H1 (cell line): ENCODE results near the gene HBD. TPM values are rescaled to one million over a fixed set of nuclear protein-coding genes. Genes with fewer than 3 reads are reported as not detected.

Experiments
- CTCF ChIA-PET: fragments of 300-600 bp; sonication (Branson Sonifier 250); formaldehyde crosslinking; loops from one replicate; lab custom pipeline; 2021; ENCODE audit not compliant: partially characterized antibody; lab: Charles Lee
- POLR2A ChIA-PET: fragments of 300-600 bp; sonication (Branson Sonifier 250); formaldehyde crosslinking; loops from one replicate; lab custom pipeline; 2021; ENCODE audit warnings: inconsistent platforms; ENCODE audit not compliant: partially characterized antibody; lab: Charles Lee
- DNase-seq, 2 experiments: peaks; one replicate each; pipeline versions ENCODE4 v3.0.0 to v3.0.0-alpha.2; 2010 to 2022; ENCODE audit warnings: low spot score in 2 of 2, low read depth in 1 of 2, mixed read lengths in 1 of 2
- FAIRE-seq: peaks from 2 replicates; lab custom pipeline; 2011; peaks lifted over from hg19 to GRCh38; lab: Jason Lieb, UNC
- H2AFZ ChIP-seq: 2 replicates; pipeline ENCODE4 v1.8.1; 2012; ENCODE audit warnings: low read length, inconsistent platforms
- H2AK5ac ChIP-seq: 2 replicates; pipeline ENCODE4 v1.6.1; 2013; ENCODE audit warnings: low read depth, low read length
- H2BK120ac ChIP-seq: replicated peaks from 2 replicates; pipeline ENCODE3; 2013; ENCODE audit warnings: low read depth, low read length, inconsistent platforms
- H2BK12ac ChIP-seq: 2 replicates; pipeline ENCODE4 v1.6.1; 2013; ENCODE audit warnings: low read depth, low read length
- H2BK15ac ChIP-seq: 2 replicates; pipeline ENCODE4 v1.6.1; 2013; ENCODE audit warnings: low read length
- H2BK20ac ChIP-seq: 2 replicates; pipeline ENCODE4 v1.6.1; 2013; ENCODE audit warnings: low read length
- H2BK5ac ChIP-seq: 2 replicates; pipeline ENCODE4 v1.6.1; 2013; ENCODE audit warnings: low read depth, low read length
- H3K14ac ChIP-seq: 2 replicates; pipeline ENCODE4 v1.6.1; 2013; ENCODE audit warnings: inconsistent platforms; ENCODE audit not compliant: insufficient read length
- H3K18ac ChIP-seq: 2 replicates; pipeline ENCODE4 v1.6.1; 2013; ENCODE audit warnings: low read length; ENCODE audit errors: extremely low read depth
- H3K23ac ChIP-seq: 2 replicates; pipeline ENCODE4 v1.6.1; 2013; ENCODE audit warnings: inconsistent platforms; ENCODE audit not compliant: insufficient read length
- H3K23me2 ChIP-seq: 2 replicates; pipeline ENCODE4 v1.6.1; 2013; ENCODE audit warnings: low read depth, low read length
- H3K27ac ChIP-seq: 2 replicates; pipeline ENCODE4 v1.6.1; 2011; ENCODE audit warnings: low read depth, low read length, inconsistent platforms
- H3K27me3 ChIP-seq, 4 experiments: replicated peaks in 1 of 4; 1 replicate in 1 of 4; 2 replicates in 3 of 4; pipeline versions ENCODE4 v1.6.1 to v1.8.1; 2011 to 2013; ENCODE audit warnings: low read length in 3 of 4, mild to moderate bottlenecking in 3 of 4, inconsistent platforms in 2 of 4, mixed read lengths in 2 of 4, moderate library complexity in 1 of 4; ENCODE audit not compliant: control insufficient read depth in 3 of 4, insufficient read depth in 3 of 4; ENCODE audit errors: extremely low read depth in 1 of 4
- H3K36me3 ChIP-seq, 4 experiments: 2 replicates each; pipeline versions ENCODE4 v1.6.1 to v1.8.1; 2011 to 2013; ENCODE audit warnings: mild to moderate bottlenecking in 4 of 4, low read length in 3 of 4, moderate library complexity in 2 of 4, control low read depth in 1 of 4, inconsistent platforms in 1 of 4; ENCODE audit not compliant: insufficient read depth in 4 of 4, control insufficient read depth in 2 of 4
- H3K4ac ChIP-seq: replicated peaks from 2 replicates; pipeline ENCODE3; 2013; ENCODE audit warnings: low read length, low read depth, mixed read lengths, inconsistent platforms; ENCODE audit not compliant: insufficient read length
- H3K4me1 ChIP-seq, 4 experiments: replicated peaks in 1 of 4; 1 replicate in 1 of 4; 2 replicates in 3 of 4; pipeline versions ENCODE4 v1.6.1 to v1.8.1; 2011 to 2013; ENCODE audit warnings: low read length in 3 of 4, inconsistent platforms in 2 of 4, mixed read lengths in 1 of 4; ENCODE audit not compliant: insufficient read depth in 4 of 4, control insufficient read depth in 3 of 4
- H3K4me2 ChIP-seq, 2 experiments: 2 replicates each; pipeline versions ENCODE4 v1.6.1 to v1.8.1; 2011 to 2013; ENCODE audit warnings: low read depth in 2 of 2, low read length in 2 of 2, control low read depth in 1 of 2, inconsistent platforms in 1 of 2, mild to moderate bottlenecking in 1 of 2; ENCODE audit not compliant: insufficient read depth in 1 of 2
- H3K4me3 ChIP-seq, 4 experiments: fragments of 200-600, 300-600 bp in 1 of 4; sonication (generic), shearing (Covaris generic), sonication (Bioruptor Twin) in 1 of 4; 2 replicates each; pipeline versions ENCODE4 v1.5.1 to v1.8.1; 2011 to 2016; ENCODE audit warnings: low read length in 4 of 4, low read depth in 3 of 4, control low read depth in 2 of 4, inconsistent platforms in 2 of 4, mild to moderate bottlenecking in 2 of 4, mixed read lengths in 1 of 4, moderate library complexity in 1 of 4; ENCODE audit not compliant: insufficient read depth in 2 of 4; ENCODE audit errors: extremely low read depth in 1 of 4
- H3K56ac ChIP-seq: replicated peaks from 2 replicates; pipeline ENCODE3; 2013; ENCODE audit warnings: low read depth, mild to moderate bottlenecking, mixed read lengths, low read length, inconsistent platforms; ENCODE audit not compliant: insufficient read length
- H3K79me1 ChIP-seq: 2 replicates; pipeline ENCODE4 v1.6.1; 2013; ENCODE audit warnings: low read depth, low read length, control low read depth
- H3K79me2 ChIP-seq, 2 experiments: 2 replicates each; pipeline versions ENCODE4 v1.6.1 to v1.8.1; 2012 to 2013; ENCODE audit warnings: low read length in 2 of 2, mild to moderate bottlenecking in 2 of 2, inconsistent platforms in 1 of 2; ENCODE audit not compliant: insufficient read depth in 2 of 2, control insufficient read depth in 1 of 2
- H3K9ac ChIP-seq, 4 experiments: replicated peaks in 1 of 4; 1 replicate in 1 of 4; 2 replicates in 3 of 4; pipeline versions ENCODE4 v1.6.1 to v1.8.1; 2011 to 2013; ENCODE audit warnings: low read depth in 3 of 4, low read length in 3 of 4, control low read depth in 2 of 4, mild to moderate bottlenecking in 2 of 4, moderate library complexity in 2 of 4, inconsistent platforms in 1 of 4; ENCODE audit errors: extremely low read depth in 1 of 4
- H3K9me3 ChIP-seq, 2 experiments: 2 replicates each; pipeline versions ENCODE4 v1.6.1 to v1.8.1; 2012 to 2013; ENCODE audit warnings: mild to moderate bottlenecking in 2 of 2, moderate library complexity in 2 of 2, control low read depth in 1 of 2, inconsistent platforms in 1 of 2, low read depth in 1 of 2, low read length in 1 of 2, mixed read lengths in 1 of 2; ENCODE audit not compliant: insufficient read depth in 2 of 2
- H4K20me1 ChIP-seq, 2 experiments: replicated peaks in 1 of 2; 2 replicates each; pipeline versions ENCODE3 to v1.8.1; 2011 to 2013; ENCODE audit warnings: inconsistent platforms in 2 of 2, low read length in 2 of 2, mild to moderate bottlenecking in 1 of 2; ENCODE audit not compliant: insufficient read depth in 2 of 2, control insufficient read depth in 1 of 2
- H4K5ac ChIP-seq: 2 replicates; pipeline ENCODE4 v1.6.1; 2013; ENCODE audit warnings: low read length, low read depth, mixed read lengths, inconsistent platforms; ENCODE audit not compliant: insufficient read length
- H4K8ac ChIP-seq: 2 replicates; pipeline ENCODE4 v1.8.0; 2013; ENCODE audit warnings: mild to moderate bottlenecking, moderate library complexity, low read length, inconsistent platforms; ENCODE audit not compliant: insufficient read depth; ENCODE audit errors: extremely low read depth
- H4K91ac ChIP-seq: replicated peaks from 2 replicates; pipeline ENCODE3; 2013; ENCODE audit warnings: low read length, mixed read lengths, inconsistent platforms; ENCODE audit not compliant: insufficient read length
- CBX8 ChIP-seq: fragments of 300-800, 300-1000 bp; sonication (generic); IDR thresholded peaks from 2 replicates; pipeline ENCODE4 v1.7.1; 2016; ENCODE audit warnings: low read depth, low read length, borderline replicate concordance
- CHD1 ChIP-seq: IDR thresholded peaks from 2 replicates; pipeline ENCODE4 v1.6.1; 2012; ENCODE audit warnings: low read depth, low read length, improper control_type of control experiment
- CHD2 ChIP-seq: IDR thresholded peaks from 2 replicates; pipeline ENCODE4 v1.6.1; 2012; ENCODE audit warnings: low read length, improper control_type of control experiment
- EGR1 ChIP-seq: IDR thresholded peaks from 2 replicates; pipeline ENCODE4 v1.6.1; 2011; ENCODE audit warnings: low read depth, low read length, borderline replicate concordance
- GTF2F1 ChIP-seq: IDR thresholded peaks from 2 replicates; pipeline ENCODE4 v1.6.1; 2012; ENCODE audit warnings: low read depth, low read length, improper control_type of control experiment, borderline replicate concordance
- HDAC6 ChIP-seq: IDR thresholded peaks from one replicate; pipeline ENCODE4 v1.7.1; 2012; ENCODE audit warnings: low read depth, mild to moderate bottlenecking, inconsistent platforms, low read length, moderate library complexity
- SP1 ChIP-seq: IDR thresholded peaks from 2 replicates; pipeline ENCODE4 v1.6.1; 2011; ENCODE audit warnings: low read depth, low read length
- SP4 ChIP-seq: IDR thresholded peaks from 2 replicates; pipeline ENCODE4 v1.6.1; 2012; ENCODE audit warnings: low read length, inconsistent platforms
- TAF1 ChIP-seq: IDR thresholded peaks from 2 replicates; pipeline ENCODE4 v1.6.1; 2011; ENCODE audit warnings: mild to moderate bottlenecking, low read depth, low read length
- TAF7 ChIP-seq: optimal IDR thresholded peaks from 2 replicates; pipeline ENCODE3; 2011; ENCODE audit warnings: low read depth, mild to moderate bottlenecking, inconsistent platforms, low read length, moderate library complexity, borderline replicate concordance
- TBP ChIP-seq: IDR thresholded peaks from 2 replicates; pipeline ENCODE4 v1.6.1; 2011; ENCODE audit warnings: low read depth, low read length, improper control_type of control experiment
- TCF12 ChIP-seq: IDR thresholded peaks from 2 replicates; pipeline ENCODE4 v1.6.1; 2011; ENCODE audit warnings: low read depth, mild to moderate bottlenecking, low read length
- TEAD4 ChIP-seq: IDR thresholded peaks from 2 replicates; pipeline ENCODE4 v1.6.1; 2012; ENCODE audit warnings: low read depth, low read length, inconsistent platforms, mixed read lengths
- WGBS, 2 experiments: shearing (Covaris generic) in 1 of 2; methylation state at CpG; one replicate each; pipeline versions ENCODE4 v1.1.6 to v1.1.7; 2013 to 2015; ENCODE audit warnings: low lambda C conversion rate in 2 of 2, mixed read lengths in 2 of 2, inconsistent platforms in 1 of 2, low coverage in 1 of 2, missing lambda C conversion rate in 1 of 2; ENCODE audit not compliant: insufficient replicate concordance in 2 of 2, insufficient coverage in 1 of 2, insufficient read length in 1 of 2; ENCODE audit errors: extremely low coverage in 1 of 2, missing lambda C conversion rate in 1 of 2; 5-methylcytosine and 5-hydroxymethylcytosine counted together
- polyA plus RNA-seq, 7 experiments: library from polyadenylated mRNA; depleted of rRNA in 3 of 7; stranded (reverse) in 5 of 7; unstranded in 2 of 7; fragments of >200 nt in 5 of 7; fragments of 200-250 nt in 2 of 7; gene quantifications; 1 replicate in 5 of 7; 2 replicates in 1 of 7; 4 replicates in 1 of 7; pipeline versions ENCODE4 v1.2.1 to v1.2.3, GENCODE V29; 2011 to 2013; ENCODE audit warnings: missing spikeins in 2 of 7, mixed read lengths in 2 of 7
- total RNA-seq: library from RNA; stranded (reverse); fragmentation: NEBNext Ultra II Directional; extraction: Animal tissue kit (Norgen Biotek cat#: 25700); gene quantifications from 2 replicates; pipeline ENCODE4 v1.2.1, GENCODE V29; 2021

Gene HBD
- total and polyA plus RNA-seq, 2 of the 8 experiments (the other 6 are each of a cell fraction or from before 2014, with no cell fraction given) = not detected

DNA sequence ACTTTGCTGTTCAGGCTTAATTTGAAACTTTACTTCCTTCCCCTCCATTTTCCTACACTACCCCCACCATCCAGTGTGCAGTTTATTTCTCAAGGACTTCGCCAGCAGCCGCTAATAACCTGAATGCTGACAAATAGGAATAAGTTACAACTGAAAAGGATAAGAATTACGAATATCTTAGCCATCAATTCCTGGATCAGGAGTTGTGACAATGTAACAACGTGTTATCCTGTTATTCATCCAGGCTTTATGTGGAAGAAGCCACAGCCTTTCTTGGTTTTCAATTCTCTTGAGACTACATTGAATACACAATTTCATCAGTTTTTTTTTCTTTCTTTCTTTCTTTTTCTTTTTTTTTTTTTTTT, 9.5 kb upstream of the HBD start:
- CTCF ChIA-PET = no interaction called here
- H2BK20ac ChIP-seq = no peak overlapping the region
- no peak overlapping the region for H2BK15ac ChIP-seq
- no peak overlapping the region for H2BK5ac ChIP-seq
- no peak overlapping the region for H4K8ac ChIP-seq
- DNase-seq (no peak), FAIRE-seq (no peak)
- no peaks in the 10 kb centered on the region for H3K79me1 ChIP-seq
- no peaks in the 10 kb centered on the region for H4K20me1 ChIP-seq
- H4K5ac ChIP-seq = no peak overlapping the region
- no peaks in the 10 kb centered on the region for H3K4me1 ChIP-seq
- no peak overlapping the region for H3K4me3 ChIP-seq
- H3K9me3 ChIP-seq = no peaks in the 10 kb centered on the region
- no peaks in the 10 kb centered on the region for H3K79me2 ChIP-seq
- H2AK5ac ChIP-seq = no peak overlapping the region
- TF ChIP-seq TBP (no peak), TEAD4 (no peak), SP1 (no peak), TCF12 (no peak), CBX8 (no peak), EGR1 (no peak), CHD1 (no peak), TAF1 (no peak), GTF2F1 (no peak), SP4 (no peak), HDAC6 (no peak), CHD2 (no peak), TAF7 (no peak)
- no peaks in the 10 kb centered on the region for H3K27me3 ChIP-seq
- no peaks in the 10 kb centered on the region for H3K36me3 ChIP-seq
- H2BK12ac ChIP-seq = no peak overlapping the region
- H3K56ac ChIP-seq = no peak overlapping the region
- H3K23ac ChIP-seq = no peak overlapping the region
- no peak overlapping the region for H4K91ac ChIP-seq
- no peak overlapping the region for H3K14ac ChIP-seq
- no peak overlapping the region for H3K27ac ChIP-seq
- H3K4ac ChIP-seq = no peak overlapping the region
- no peak overlapping the region for H2BK120ac ChIP-seq
- no peak overlapping the region for H3K4me2 ChIP-seq
- 89% methylated on average over 4 of the region's 4 CpGs; no CpG with 5 or more reads in 1 of the 2 experiments for WGBS, 2 experiments
- no peak overlapping the region for H2AFZ ChIP-seq
- H3K9ac ChIP-seq = no peak overlapping the region
- POLR2A ChIA-PET = no interaction called here
- no peak overlapping the region for H3K18ac ChIP-seq
- no peaks in the 10 kb centered on the region for H3K23me2 ChIP-seq
